K562 (cell line): ENCODE results near the gene FRAT1. TPM values are rescaled to one million over a fixed set of nuclear protein-coding genes. Genes with fewer than 3 reads are reported as not detected.

Experiments
- MTA2 ChIP-seq: fragments of 450-650 bp; IDR thresholded peaks from 2 replicates; pipeline ENCODE4 v1.6.1; 2016; ENCODE audit warnings: low read depth
- PCBP2 ChIP-seq: fragments of 200-400 bp; formaldehyde crosslinking; IDR thresholded peaks from 2 replicates; pipeline ENCODE4 v1.6.1; 2018; ENCODE audit warnings: low read length, low read depth, mild to moderate bottlenecking, moderate library complexity; ENCODE audit not compliant: poor library complexity, severe bottlenecking
- RUNX1 ChIP-seq: sonication (generic); IDR thresholded peaks from 2 replicates; pipeline ENCODE4 v1.6.1; 2016; ENCODE audit warnings: antibody characterized with exemption, low read depth
- SIRT6 ChIP-seq: IDR thresholded peaks from one replicate; pipeline ENCODE4 v1.6.1; 2012; ENCODE audit warnings: low read depth, mild to moderate bottlenecking, control low read depth, inconsistent platforms, low read length, moderate library complexity
- SIX5 ChIP-seq, 2 experiments: IDR thresholded peaks; 2 replicates each; pipeline ENCODE4 v1.6.1; 2011; ENCODE audit warnings: low read length in 2 of 2, borderline replicate concordance in 1 of 2, low read depth in 1 of 2, mild to moderate bottlenecking in 1 of 2, moderate library complexity in 1 of 2; ENCODE audit not compliant: insufficient read depth in 1 of 2
- SMARCC2 ChIP-seq: fragments of 450-650 bp; IDR thresholded peaks from 2 replicates; pipeline ENCODE4 v1.6.1; 2017; ENCODE audit warnings: antibody characterized with exemption, moderate library complexity, mild to moderate bottlenecking, low read depth
- SMC3 ChIP-seq: conservative IDR thresholded peaks from 2 replicates; pipeline ENCODE4 v1.6.1; 2011; ENCODE audit warnings: low read depth, low read length, improper control_type of control experiment; ENCODE audit not compliant: insufficient read depth
- polyA plus RNA-seq, 8 experiments: library from polyadenylated mRNA; depleted of rRNA in 4 of 8; stranded (reverse) in 5 of 8; unstranded in 3 of 8; fragments of >200 nt; fragmentation: Nextera tagmentation in 2 of 8; fragmentation: Illumina TruSeq in 1 of 8; extraction: Ambion mirVana in 2 of 8; extraction: Trizol in 1 of 8; gene quantifications; 2 replicates each; pipeline versions ENCODE4 v1.2.1 to v1.2.3, GENCODE V29; 2011 to 2014; ENCODE audit warnings: inconsistent platforms in 1 of 8, missing spikeins in 1 of 8
- total RNA-seq, 7 experiments: library from RNA; depleted of rRNA in 6 of 7; stranded (reverse); fragments of >200 nt in 6 of 7; fragmentation: Illumina TruSeq in 2 of 7; extraction: Trizol in 2 of 7; gene quantifications; 2 replicates each; pipeline versions ENCODE4 v1.2.1 to v1.2.3, GENCODE V29; 2011 to 2021; ENCODE audit warnings: low replicate concordance in 1 of 7
- TF ChIP-seq, protein P1 (sequence below): fragments of 250-450 bp; sonication (Bioruptor Pico); IDR thresholded peaks from 2 replicates; pipeline ENCODE4 v1.4.0; 2020
- TF ChIP-seq, protein P2 (sequence below), 2 experiments: IDR thresholded peaks; 2 replicates each; pipeline ENCODE4 v1.6.1; 2012; ENCODE audit warnings: improper control_type of control experiment in 2 of 2, low read depth in 2 of 2, low read length in 2 of 2, borderline replicate concordance in 1 of 2
- TF ChIP-seq, protein P3 (sequence below): sonication (generic); formaldehyde crosslinking; IDR thresholded peaks from 2 replicates; pipeline ENCODE4 v1.8.0; 2022; ENCODE audit warnings: mild to moderate bottlenecking, missing genetic modification reagents
- TF ChIP-seq, protein P4 (sequence below): fragments of 250-450 bp; sonication (Bioruptor Pico); IDR thresholded peaks from 2 replicates; pipeline ENCODE4 v1.4.0; 2020; ENCODE audit warnings: mild to moderate bottlenecking, moderate library complexity
- TF ChIP-seq, protein P5 (sequence below): sonication (generic); formaldehyde crosslinking; IDR thresholded peaks from 2 replicates; pipeline ENCODE4 v1.8.1; 2023; ENCODE audit warnings: mild to moderate bottlenecking, missing genetic modification reagents
- TF ChIP-seq, protein P6 (sequence below): fragments of 450-650 bp; formaldehyde crosslinking; IDR thresholded peaks from 2 replicates; pipeline ENCODE4 v1.4.0; 2020; ENCODE audit warnings: mild to moderate bottlenecking, moderate library complexity

Gene FRAT1
- total and polyA plus RNA-seq, 9 of the 15 experiments (the other 6 are each of a cell fraction or from before 2014, with no cell fraction given): 0.11 to 4.6 (median 1.4) TPM

DNA sequence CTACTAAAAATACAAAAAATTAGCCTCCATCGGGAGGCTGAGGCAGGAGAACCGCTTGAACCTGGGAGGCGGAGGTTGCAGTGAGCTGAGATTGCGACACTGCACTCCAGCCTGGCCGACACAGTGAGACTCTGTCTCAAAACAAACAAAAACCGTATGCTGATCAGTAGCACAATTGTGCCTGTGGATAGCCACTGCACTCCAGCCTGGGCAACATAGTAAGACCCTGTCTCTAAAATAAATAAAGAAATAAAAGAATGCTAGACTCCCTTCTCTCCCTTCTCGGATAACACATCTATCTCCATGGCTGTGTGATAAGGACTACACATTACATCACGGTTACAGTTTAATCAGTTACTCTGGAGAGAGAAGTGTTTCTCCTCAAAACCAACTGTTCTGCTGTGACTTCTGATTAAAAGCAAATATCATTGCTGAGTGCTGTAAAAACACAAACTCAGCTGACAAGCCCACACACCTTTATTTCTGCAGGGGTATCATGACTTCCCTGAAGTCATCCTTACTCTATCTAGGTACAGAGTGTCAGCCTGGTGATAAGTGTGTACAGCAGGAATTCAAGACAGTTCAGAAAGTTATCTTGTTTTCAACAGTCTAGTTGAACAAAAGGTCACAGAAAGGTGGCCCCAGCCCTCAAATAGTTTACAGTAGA lies 21.4 kb upstream of the FRAT1 start (continued):
- no peak for TF ChIP-seq SIX5 (IDR thresholded peaks at IDR 0.05; ENCODE audit: borderline replicate concordance in 1 of 2, insufficient read depth in 1 of 2, low read depth in 1 of 2, low read length in 2 of 2)
- TF ChIP-seq SMARCC2: no peak
- TF ChIP-seq, protein P1, sequence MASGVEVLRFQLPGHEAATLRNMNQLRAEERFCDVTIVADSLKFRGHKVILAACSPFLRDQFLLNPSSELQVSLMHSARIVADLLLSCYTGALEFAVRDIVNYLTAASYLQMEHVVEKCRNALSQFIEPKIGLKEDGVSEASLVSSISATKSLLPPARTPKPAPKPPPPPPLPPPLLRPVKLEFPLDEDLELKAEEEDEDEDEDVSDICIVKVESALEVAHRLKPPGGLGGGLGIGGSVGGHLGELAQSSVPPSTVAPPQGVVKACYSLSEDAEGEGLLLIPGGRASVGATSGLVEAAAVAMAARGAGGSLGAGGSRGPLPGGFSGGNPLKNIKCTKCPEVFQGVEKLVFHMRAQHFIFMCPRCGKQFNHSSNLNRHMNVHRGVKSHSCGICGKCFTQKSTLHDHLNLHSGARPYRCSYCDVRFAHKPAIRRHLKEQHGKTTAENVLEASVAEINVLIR: no peak
- TF ChIP-seq, protein P2, sequence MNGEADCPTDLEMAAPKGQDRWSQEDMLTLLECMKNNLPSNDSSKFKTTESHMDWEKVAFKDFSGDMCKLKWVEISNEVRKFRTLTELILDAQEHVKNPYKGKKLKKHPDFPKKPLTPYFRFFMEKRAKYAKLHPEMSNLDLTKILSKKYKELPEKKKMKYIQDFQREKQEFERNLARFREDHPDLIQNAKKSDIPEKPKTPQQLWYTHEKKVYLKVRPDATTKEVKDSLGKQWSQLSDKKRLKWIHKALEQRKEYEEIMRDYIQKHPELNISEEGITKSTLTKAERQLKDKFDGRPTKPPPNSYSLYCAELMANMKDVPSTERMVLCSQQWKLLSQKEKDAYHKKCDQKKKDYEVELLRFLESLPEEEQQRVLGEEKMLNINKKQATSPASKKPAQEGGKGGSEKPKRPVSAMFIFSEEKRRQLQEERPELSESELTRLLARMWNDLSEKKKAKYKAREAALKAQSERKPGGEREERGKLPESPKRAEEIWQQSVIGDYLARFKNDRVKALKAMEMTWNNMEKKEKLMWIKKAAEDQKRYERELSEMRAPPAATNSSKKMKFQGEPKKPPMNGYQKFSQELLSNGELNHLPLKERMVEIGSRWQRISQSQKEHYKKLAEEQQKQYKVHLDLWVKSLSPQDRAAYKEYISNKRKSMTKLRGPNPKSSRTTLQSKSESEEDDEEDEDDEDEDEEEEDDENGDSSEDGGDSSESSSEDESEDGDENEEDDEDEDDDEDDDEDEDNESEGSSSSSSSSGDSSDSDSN (IDR thresholded peaks at IDR 0.05; ENCODE audit: borderline replicate concordance in 1 of 2, low read depth in 2 of 2, low read length in 2 of 2): no peak
- TF ChIP-seq PCBP2: no peak
- TF ChIP-seq, protein P3, sequence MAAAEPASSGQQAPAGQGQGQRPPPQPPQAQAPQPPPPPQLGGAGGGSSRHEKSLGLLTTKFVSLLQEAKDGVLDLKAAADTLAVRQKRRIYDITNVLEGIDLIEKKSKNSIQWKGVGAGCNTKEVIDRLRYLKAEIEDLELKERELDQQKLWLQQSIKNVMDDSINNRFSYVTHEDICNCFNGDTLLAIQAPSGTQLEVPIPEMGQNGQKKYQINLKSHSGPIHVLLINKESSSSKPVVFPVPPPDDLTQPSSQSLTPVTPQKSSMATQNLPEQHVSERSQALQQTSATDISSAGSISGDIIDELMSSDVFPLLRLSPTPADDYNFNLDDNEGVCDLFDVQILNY (CRISPR knock-in tag): no peak
- TF ChIP-seq MTA2: peak; percentile 45; the same call in 1 of the 2 replicates
- TF ChIP-seq, protein P4, sequence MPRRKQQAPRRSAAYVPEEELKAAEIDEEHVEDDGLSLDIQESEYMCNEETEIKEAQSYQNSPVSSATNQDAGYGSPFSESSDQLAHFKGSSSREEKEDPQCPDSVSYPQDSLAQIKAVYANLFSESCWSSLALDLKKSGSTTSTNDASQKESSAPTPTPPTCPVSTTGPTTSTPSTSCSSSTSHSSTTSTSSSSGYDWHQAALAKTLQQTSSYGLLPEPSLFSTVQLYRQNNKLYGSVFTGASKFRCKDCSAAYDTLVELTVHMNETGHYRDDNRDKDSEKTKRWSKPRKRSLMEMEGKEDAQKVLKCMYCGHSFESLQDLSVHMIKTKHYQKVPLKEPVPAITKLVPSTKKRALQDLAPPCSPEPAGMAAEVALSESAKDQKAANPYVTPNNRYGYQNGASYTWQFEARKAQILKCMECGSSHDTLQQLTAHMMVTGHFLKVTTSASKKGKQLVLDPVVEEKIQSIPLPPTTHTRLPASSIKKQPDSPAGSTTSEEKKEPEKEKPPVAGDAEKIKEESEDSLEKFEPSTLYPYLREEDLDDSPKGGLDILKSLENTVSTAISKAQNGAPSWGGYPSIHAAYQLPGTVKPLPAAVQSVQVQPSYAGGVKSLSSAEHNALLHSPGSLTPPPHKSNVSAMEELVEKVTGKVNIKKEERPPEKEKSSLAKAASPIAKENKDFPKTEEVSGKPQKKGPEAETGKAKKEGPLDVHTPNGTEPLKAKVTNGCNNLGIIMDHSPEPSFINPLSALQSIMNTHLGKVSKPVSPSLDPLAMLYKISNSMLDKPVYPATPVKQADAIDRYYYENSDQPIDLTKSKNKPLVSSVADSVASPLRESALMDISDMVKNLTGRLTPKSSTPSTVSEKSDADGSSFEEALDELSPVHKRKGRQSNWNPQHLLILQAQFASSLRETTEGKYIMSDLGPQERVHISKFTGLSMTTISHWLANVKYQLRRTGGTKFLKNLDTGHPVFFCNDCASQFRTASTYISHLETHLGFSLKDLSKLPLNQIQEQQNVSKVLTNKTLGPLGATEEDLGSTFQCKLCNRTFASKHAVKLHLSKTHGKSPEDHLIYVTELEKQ (CRISPR knock-in tag): no peak
- no peak for TF ChIP-seq SIRT6
- TF ChIP-seq, protein P5, sequence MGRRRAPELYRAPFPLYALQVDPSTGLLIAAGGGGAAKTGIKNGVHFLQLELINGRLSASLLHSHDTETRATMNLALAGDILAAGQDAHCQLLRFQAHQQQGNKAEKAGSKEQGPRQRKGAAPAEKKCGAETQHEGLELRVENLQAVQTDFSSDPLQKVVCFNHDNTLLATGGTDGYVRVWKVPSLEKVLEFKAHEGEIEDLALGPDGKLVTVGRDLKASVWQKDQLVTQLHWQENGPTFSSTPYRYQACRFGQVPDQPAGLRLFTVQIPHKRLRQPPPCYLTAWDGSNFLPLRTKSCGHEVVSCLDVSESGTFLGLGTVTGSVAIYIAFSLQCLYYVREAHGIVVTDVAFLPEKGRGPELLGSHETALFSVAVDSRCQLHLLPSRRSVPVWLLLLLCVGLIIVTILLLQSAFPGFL (CRISPR knock-in tag): no peak
- TF ChIP-seq RUNX1: no peak
- TF ChIP-seq, protein P6, sequence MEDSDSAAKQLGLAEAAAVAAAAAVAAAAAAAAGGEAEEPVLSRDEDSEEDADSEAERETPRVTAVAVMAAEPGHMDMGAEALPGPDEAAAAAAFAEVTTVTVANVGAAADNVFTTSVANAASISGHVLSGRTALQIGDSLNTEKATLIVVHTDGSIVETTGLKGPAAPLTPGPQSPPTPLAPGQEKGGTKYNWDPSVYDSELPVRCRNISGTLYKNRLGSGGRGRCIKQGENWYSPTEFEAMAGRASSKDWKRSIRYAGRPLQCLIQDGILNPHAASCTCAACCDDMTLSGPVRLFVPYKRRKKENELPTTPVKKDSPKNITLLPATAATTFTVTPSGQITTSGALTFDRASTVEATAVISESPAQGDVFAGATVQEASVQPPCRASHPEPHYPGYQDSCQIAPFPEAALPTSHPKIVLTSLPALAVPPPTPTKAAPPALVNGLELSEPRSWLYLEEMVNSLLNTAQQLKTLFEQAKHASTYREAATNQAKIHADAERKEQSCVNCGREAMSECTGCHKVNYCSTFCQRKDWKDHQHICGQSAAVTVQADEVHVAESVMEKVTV (CRISPR knock-in tag): no peak
- no peak for TF ChIP-seq SMC3
